Loucy (cell line): ENCODE results near the gene SH3PXD2B.

Experiments
- CTCF ChIP-seq: fragments of 200-600 bp; sonication (generic); conservative IDR thresholded peaks from 2 replicates; pipeline ENCODE4 v1.5.1; 2014; ENCODE audit warnings: mild to moderate bottlenecking, antibody characterized with exemption, low read length
- EZH2phosphoT487 ChIP-seq: fragments of 200-600 bp; IDR thresholded peaks from 2 replicates; pipeline ENCODE4 v1.6.1; 2018; ENCODE audit warnings: antibody characterized with exemption, mild to moderate bottlenecking, moderate library complexity, borderline replicate concordance

DNA sequence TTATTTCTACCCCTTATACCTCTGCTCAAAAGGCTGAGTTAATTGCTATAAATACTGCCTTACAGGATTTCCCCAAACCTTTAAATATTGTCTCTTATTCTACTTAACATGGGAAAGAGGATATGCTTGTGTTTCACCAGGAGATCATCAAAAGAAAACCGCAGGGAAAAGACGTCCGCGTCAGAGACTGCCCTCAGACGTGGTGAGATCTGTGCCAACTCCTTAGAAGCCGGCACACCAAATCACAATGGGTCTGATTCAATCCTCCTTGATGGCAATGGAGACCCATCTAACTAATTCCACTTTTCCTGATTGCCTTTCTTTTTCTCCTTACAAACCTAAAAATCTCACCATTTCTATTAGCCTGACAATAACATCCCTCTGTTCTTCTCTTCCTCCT lies 55.0 kb downstream of the SH3PXD2B start:
- TF ChIP-seq CTCF (no peak), EZH2phosphoT487 (no peak)
